ENCODE results near the gene COL12A1. TPM values are rescaled to one million over a fixed set of nuclear protein-coding genes. Genes with fewer than 3 reads are reported as not detected.

Gene COL12A1
- total and polyA plus RNA-seq, 2 of the 13 experiments (the other 11 are each of a cell fraction or from before 2014, with no cell fraction given), result 0.02 TPM; not detected in 1

GRCh38 chr6:75150685-75151412, 55.0 kb downstream of the COL12A1 start:
- Histone ChIP-seq H3K4me1 (ENCODE audit: insufficient read depth, low read length) (no peaks in the 10 kb centered on the region), H3K4me3 (replicated peaks in 1 of 3; ENCODE audit: insufficient read depth in 1 of 3, low read depth in 2 of 3, low read length in 3 of 3) (no peak overlapping the region), H3K27me3 (ENCODE audit: control insufficient read depth in 1 of 2, insufficient read depth in 2 of 2, low read length in 2 of 2) (no peaks in the 10 kb centered on the region), H3K9ac (ENCODE audit: insufficient read depth, low read depth, low read length) (no peak overlapping the region), H3K9me3 (ENCODE audit: low read length) (no peaks in the 10 kb centered on the region), H3K79me2 (ENCODE audit: insufficient read depth, low read length) (no peaks in the 10 kb centered on the region), H3K36me3 (replicated peaks in 1 of 2; ENCODE audit: control insufficient read depth in 1 of 2, insufficient read depth in 2 of 2, low read length in 2 of 2) (no peaks in the 10 kb centered on the region), H3K27ac (ENCODE audit: extremely low read length, insufficient read depth, low read length) (no peak overlapping the region), H2AFZ (ENCODE audit: low read length) (no peak overlapping the region), H4K20me1 (ENCODE audit: insufficient read depth, low read length) (no peaks in the 10 kb centered on the region), H3K4me2 (ENCODE audit: low read depth, low read length) (no peak overlapping the region)
- POLR2A ChIA-PET, result no interaction called here
- DNase-seq (ENCODE audit: low spot score) (no peak), ATAC-seq (no peak), FAIRE-seq (no peak)
- intact Hi-C loops (cut with micrococcal nuclease; ENCODE audit: unreplicated experiment), result no loop called here
- CTCF ChIA-PET (ENCODE audit: low intra/inter-chr PET ratio, low total read pairs), result no interaction called here
- in situ Hi-C loops (cut with HindIII; ENCODE audit: extremely low pct_ligation_motif_present, low pct_unique_long_range_greater_than_20kb), result no loop called here
- no peak for TF ChIP-seq ZNF891 (CRISPR knock-in tag; IDR thresholded peaks at IDR 0.05)
- no peak for TF ChIP-seq ZFY (CRISPR knock-in tag; IDR thresholded peaks at IDR 0.05)
- TF ChIP-seq SRF (IDR thresholded peaks at IDR 0.05; ENCODE audit: low read depth, low read length), result no peak
- TF ChIP-seq PRDM4 (CRISPR knock-in tag; IDR thresholded peaks at IDR 0.05; ENCODE audit: borderline replicate concordance), result no peak
- no peak for TF ChIP-seq ZNF607 (CRISPR knock-in tag; IDR thresholded peaks at IDR 0.05; ENCODE audit: borderline replicate concordance)
- TF ChIP-seq KLF6 (CRISPR knock-in tag; IDR thresholded peaks at IDR 0.05), result no peak
- TF ChIP-seq MAFF (IDR thresholded peaks at IDR 0.05; ENCODE audit: low read depth, low read length), result peak; percentile 36; the same call in 1 of the 2 replicates
- TF ChIP-seq HOXA9 (CRISPR knock-in tag; IDR thresholded peaks at IDR 0.05; ENCODE audit: borderline replicate concordance), result no peak
- TF ChIP-seq TCF7 (IDR thresholded peaks at IDR 0.05; ENCODE audit: low read depth), result no peak
- peak in 1 of 2 experiments; percentile 43; a peak in 3 of 4 replicates for TF ChIP-seq MAFK (conservative IDR thresholded peaks at IDR 0.05 in 1 of 2, IDR thresholded peaks at IDR 0.05 in 1 of 2; ENCODE audit: low read length in 2 of 2)
- no peak for TF ChIP-seq FOXC1 (CRISPR knock-in tag; IDR thresholded peaks at IDR 0.05; ENCODE audit: borderline replicate concordance)
- no peak for TF ChIP-seq TEAD2 (CRISPR knock-in tag; IDR thresholded peaks at IDR 0.05)
- TF ChIP-seq SIN3B (IDR thresholded peaks at IDR 0.05; ENCODE audit: low read length), result no peak
- TF ChIP-seq ZKSCAN8 (CRISPR knock-in tag; IDR thresholded peaks at IDR 0.05; ENCODE audit: borderline replicate concordance), result no peak
- no peak for TF ChIP-seq MEIS1 (CRISPR knock-in tag; IDR thresholded peaks at IDR 0.05; ENCODE audit: borderline replicate concordance)
- TF ChIP-seq BORCS8-MEF2B (CRISPR knock-in tag; IDR thresholded peaks at IDR 0.05), result no peak
- TF ChIP-seq WIZ (CRISPR knock-in tag; IDR thresholded peaks at IDR 0.05), result no peak
- TF ChIP-seq PAF1 (CRISPR knock-in tag; IDR thresholded peaks at IDR 0.05), result no peak
- WGBS (ENCODE audit: low lambda C conversion rate), result 2% methylated on average over 6 of the region's 6 CpGs
- BruUV-seq (replicated peaks), result no TSS peak
